Liver (tissue), 9 donors: ENCODE data around the gene DCLK2. TPM values are rescaled to one million over a fixed set of nuclear protein-coding genes. Genes with fewer than 3 reads are reported as not detected.

ENCODE experiments used
- DNase-seq: peaks from one replicate; pipeline ENCODE4 v3.0.0-alpha.2; 2017; ENCODE audit warnings: low spot score
- H3K27ac ChIP-seq, 2 donors: one replicate each; pipeline ENCODE4 v1.7.0; 2013; ENCODE audit warnings: inconsistent platforms in 2 of 2, low read length in 2 of 2, control low read depth in 1 of 2, low read depth in 1 of 2, mild to moderate bottlenecking in 1 of 2
- H3K27me3 ChIP-seq, 4 donors: one replicate each; pipeline versions ENCODE4 v1.6.1 to v1.7.0; 2013; ENCODE audit warnings: low read length in 3 of 4, inconsistent platforms in 1 of 4, mild to moderate bottlenecking in 1 of 4, moderate library complexity in 1 of 4; ENCODE audit not compliant: control insufficient read depth in 4 of 4, insufficient read depth in 4 of 4
- H3K36me3 ChIP-seq, 4 donors: one replicate each; pipeline versions ENCODE4 v1.6.1 to v1.7.0; 2013; ENCODE audit warnings: low read length in 3 of 4, mild to moderate bottlenecking in 3 of 4, low read depth in 1 of 4, moderate library complexity in 1 of 4; ENCODE audit not compliant: control insufficient read depth in 4 of 4, insufficient read depth in 3 of 4
- H3K4me1 ChIP-seq, 4 donors: one replicate each; pipeline versions ENCODE4 v1.6.1 to v1.7.0; 2013; ENCODE audit warnings: low read length in 3 of 4, mild to moderate bottlenecking in 3 of 4, moderate library complexity in 1 of 4; ENCODE audit not compliant: control insufficient read depth in 4 of 4, insufficient read depth in 4 of 4
- H3K4me3 ChIP-seq, 3 donors: one replicate each; pipeline versions ENCODE4 v1.6.1 to v1.7.0; 2013; ENCODE audit warnings: low read length in 3 of 3, control low read depth in 1 of 3, low read depth in 1 of 3, mild to moderate bottlenecking in 1 of 3
- H3K9ac ChIP-seq, 2 donors: one replicate each; pipeline ENCODE4 v1.7.0; 2013; ENCODE audit warnings: low read length in 2 of 2, mild to moderate bottlenecking in 2 of 2, moderate library complexity in 2 of 2, control low read depth in 1 of 2, low read depth in 1 of 2
- H3K9me3 ChIP-seq, 4 donors: one replicate each; pipeline versions ENCODE4 v1.6.1 to v1.7.0; 2013; ENCODE audit warnings: low read length in 3 of 4; ENCODE audit not compliant: control insufficient read depth in 4 of 4
- EGR1 ChIP-seq, 2 donors: IDR thresholded peaks; 2 replicates each; pipeline ENCODE4 v1.6.1; 2016 to 2018; ENCODE audit warnings: antibody characterized with exemption in 2 of 2, low read depth in 2 of 2
- FOXA1 ChIP-seq: IDR thresholded peaks from 2 replicates; pipeline ENCODE4 v1.6.1; 2016; ENCODE audit warnings: antibody characterized with exemption
- FOXA2 ChIP-seq: IDR thresholded peaks from 2 replicates; pipeline ENCODE4 v1.6.1; 2016; ENCODE audit warnings: antibody characterized with exemption
- GABPA ChIP-seq, 2 donors: IDR thresholded peaks in 1 of 2; conservative IDR thresholded peaks in 1 of 2; 2 replicates each; pipeline ENCODE4 v1.6.1; 2016; ENCODE audit warnings: antibody characterized with exemption in 2 of 2, mild to moderate bottlenecking in 1 of 2, moderate library complexity in 1 of 2
- HNF4A ChIP-seq, 2 donors: conservative IDR thresholded peaks; 2 replicates each; pipeline ENCODE4 v1.6.1; 2016; ENCODE audit warnings: antibody characterized with exemption in 2 of 2, mild to moderate bottlenecking in 2 of 2
- HNF4G ChIP-seq: IDR thresholded peaks from 2 replicates; pipeline ENCODE4 v1.6.1; 2016; ENCODE audit warnings: antibody characterized with exemption
- JUND ChIP-seq, 2 donors: IDR thresholded peaks; 2 replicates each; pipeline ENCODE4 v1.6.1; 2016; ENCODE audit warnings: antibody characterized with exemption in 2 of 2
- NR2F2 ChIP-seq: IDR thresholded peaks from 2 replicates; pipeline ENCODE4 v1.6.1; 2016; ENCODE audit warnings: antibody characterized with exemption
- RAD21 ChIP-seq, 2 donors: IDR thresholded peaks; 2 replicates each; pipeline ENCODE4 v1.6.1; 2016; ENCODE audit warnings: antibody characterized with exemption in 2 of 2, mild to moderate bottlenecking in 2 of 2
- RXRA ChIP-seq, 2 donors: IDR thresholded peaks; 2 replicates each; pipeline ENCODE4 v1.6.1; 2017 to 2018; ENCODE audit warnings: antibody characterized with exemption in 2 of 2, mild to moderate bottlenecking in 1 of 2
- SP1 ChIP-seq: IDR thresholded peaks from 2 replicates; pipeline ENCODE4 v1.6.1; 2018; ENCODE audit warnings: antibody characterized with exemption, mild to moderate bottlenecking
- TAF1 ChIP-seq: conservative IDR thresholded peaks from 2 replicates; pipeline ENCODE4 v1.6.1; 2016; ENCODE audit warnings: antibody characterized with exemption, mild to moderate bottlenecking
- YY1 ChIP-seq: IDR thresholded peaks from 2 replicates; pipeline ENCODE4 v1.6.1; 2016; ENCODE audit warnings: antibody characterized with exemption, mild to moderate bottlenecking
- ZBTB33 ChIP-seq: IDR thresholded peaks from 2 replicates; pipeline ENCODE4 v1.6.1; 2016; ENCODE audit warnings: antibody characterized with exemption
- WGBS: extraction: QIAGEN DNeasy Blood & Tissue Kit; methylation state at CpG from one replicate; pipeline ENCODE4 v1.1.7; 2013; 5-methylcytosine and 5-hydroxymethylcytosine counted together
- polyA plus RNA-seq, 2 donors: library from polyadenylated mRNA; stranded (reverse) in 1 of 2; unstranded in 1 of 2; fragments of 200-250 nt in 1 of 2; fragments of >200 nt in 1 of 2; fragmentation: Nextera tagmentation in 1 of 2; extraction: Ambion mirVana in 1 of 2; gene quantifications; one replicate each; pipeline versions ENCODE4 v1.2.1 to v1.2.3, GENCODE V29; 2013 to 2015
- total RNA-seq, 2 donors: library from RNA; depleted of rRNA; stranded (reverse); fragments of >200 nt; gene quantifications; one replicate each; pipeline ENCODE4 v1.2.3, GENCODE V29; 2014
- TF ChIP-seq, protein P1 (sequence below): fragments of 150-350 bp; IDR thresholded peaks from 2 replicates; pipeline ENCODE4 v1.5.1; 2017; ENCODE audit warnings: improper control_type of control experiment, low read depth, low read length; ENCODE audit not compliant: missing input control
- TF ChIP-seq, protein P2 (sequence below): IDR thresholded peaks from 2 replicates; pipeline ENCODE4 v1.6.1; 2016; ENCODE audit warnings: antibody characterized with exemption
- donor health status: healthy.
- donor health status: healthy.
- donor health status: healthy.
- donor health status: healthy.
- donor health status: healthy.

DCLK2 gene
- total and polyA plus RNA-seq, 4 donors: 0.14 to 1.7 (median 0.50) TPM

- Histone ChIP-seq H3K36me3 (no peaks in the 10 kb centered on the region), H3K27me3 (peaks cover 0 to 2% (median 0%) of the 10 kb centered on the region in 4 donors), H3K4me1 (no peaks in the 10 kb centered on the region), H3K9ac (no peak overlapping the region), H3K4me3 (no peak overlapping the region), H3K27ac (no peak overlapping the region), H3K9me3 (peaks cover 0 to 5% (median 0%) of the 10 kb centered on the region in 4 donors)
- TF ChIP-seq, protein P1, sequence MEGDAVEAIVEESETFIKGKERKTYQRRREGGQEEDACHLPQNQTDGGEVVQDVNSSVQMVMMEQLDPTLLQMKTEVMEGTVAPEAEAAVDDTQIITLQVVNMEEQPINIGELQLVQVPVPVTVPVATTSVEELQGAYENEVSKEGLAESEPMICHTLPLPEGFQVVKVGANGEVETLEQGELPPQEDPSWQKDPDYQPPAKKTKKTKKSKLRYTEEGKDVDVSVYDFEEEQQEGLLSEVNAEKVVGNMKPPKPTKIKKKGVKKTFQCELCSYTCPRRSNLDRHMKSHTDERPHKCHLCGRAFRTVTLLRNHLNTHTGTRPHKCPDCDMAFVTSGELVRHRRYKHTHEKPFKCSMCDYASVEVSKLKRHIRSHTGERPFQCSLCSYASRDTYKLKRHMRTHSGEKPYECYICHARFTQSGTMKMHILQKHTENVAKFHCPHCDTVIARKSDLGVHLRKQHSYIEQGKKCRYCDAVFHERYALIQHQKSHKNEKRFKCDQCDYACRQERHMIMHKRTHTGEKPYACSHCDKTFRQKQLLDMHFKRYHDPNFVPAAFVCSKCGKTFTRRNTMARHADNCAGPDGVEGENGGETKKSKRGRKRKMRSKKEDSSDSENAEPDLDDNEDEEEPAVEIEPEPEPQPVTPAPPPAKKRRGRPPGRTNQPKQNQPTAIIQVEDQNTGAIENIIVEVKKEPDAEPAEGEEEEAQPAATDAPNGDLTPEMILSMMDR: no peak
- no peak for DNase-seq
- WGBS: 81% methylated on average over 1 of the region's 1 CpG
These were observed 67.7 kb downstream of the DCLK2 start for GRCh38 chr4:150145946-150146340.

DNA sequence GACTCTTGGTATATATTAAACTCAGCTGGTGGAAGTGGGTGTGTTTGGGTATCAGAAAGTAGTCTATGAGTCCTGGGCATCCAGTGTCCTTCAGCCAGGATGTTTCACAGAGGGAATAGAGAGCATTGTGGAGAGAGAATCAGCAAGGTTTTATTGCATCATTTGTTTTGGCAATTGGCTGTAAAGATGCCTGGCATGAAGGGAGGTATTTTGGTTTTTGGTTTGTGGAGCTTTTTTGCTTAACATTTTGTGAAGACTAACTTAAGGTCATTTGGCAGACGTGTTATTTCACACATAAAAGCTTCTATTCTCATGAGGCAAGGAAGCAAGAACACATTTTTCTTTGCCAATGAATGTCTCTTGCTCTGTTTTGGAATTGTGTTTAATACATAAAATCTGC, 71.1 kb downstream of the DCLK2 start:
- H3K4me1 ChIP-seq: no peaks in the 10 kb centered on the region
- H3K36me3 ChIP-seq: no peaks in the 10 kb centered on the region
- H3K9ac ChIP-seq: no peak overlapping the region
- H3K4me3 ChIP-seq: no peak overlapping the region
- H3K9me3 ChIP-seq: no peaks in the 10 kb centered on the region
- 79% methylated on average over 1 of the region's 1 CpG for WGBS
- no peaks in the 10 kb centered on the region for H3K27me3 ChIP-seq
- no peak for DNase-seq
- no peak overlapping the region for H3K27ac ChIP-seq
- TF ChIP-seq, protein P1: no peak
- TF ChIP-seq ZBTB33: no peak
- no peak for TF ChIP-seq JUND (IDR thresholded peaks at IDR 0.05)
- no peak for TF ChIP-seq GABPA (IDR thresholded peaks at IDR 0.05 in 1 of 2, conservative IDR thresholded peaks at IDR 0.05 in 1 of 2)
- no peak for TF ChIP-seq FOXA2
- no peak for TF ChIP-seq FOXA1
- no peak for TF ChIP-seq RAD21 (IDR thresholded peaks at IDR 0.05)
- no peak for TF ChIP-seq RXRA (IDR thresholded peaks at IDR 0.05)
- no peak for TF ChIP-seq TAF1
- no peak for TF ChIP-seq EGR1 (IDR thresholded peaks at IDR 0.05; ENCODE audit: low read depth in 2 of 2)
- TF ChIP-seq YY1: no peak
- TF ChIP-seq, protein P2, sequence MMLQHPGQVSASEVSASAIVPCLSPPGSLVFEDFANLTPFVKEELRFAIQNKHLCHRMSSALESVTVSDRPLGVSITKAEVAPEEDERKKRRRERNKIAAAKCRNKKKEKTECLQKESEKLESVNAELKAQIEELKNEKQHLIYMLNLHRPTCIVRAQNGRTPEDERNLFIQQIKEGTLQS: no peak
- no peak for TF ChIP-seq SP1
- no peak for TF ChIP-seq HNF4A (conservative IDR thresholded peaks at IDR 0.05)
- TF ChIP-seq HNF4G: no peak
- TF ChIP-seq NR2F2: no peak
